ENCODE results near the gene SGMS1. TPM values are rescaled to one million over a fixed set of nuclear protein-coding genes. Genes with fewer than 3 reads are reported as not detected.

The SGMS1 gene
- total and polyA plus RNA-seq, 7 donors = 3.5 to 81.3 (median 55.7) TPM

DNA sequence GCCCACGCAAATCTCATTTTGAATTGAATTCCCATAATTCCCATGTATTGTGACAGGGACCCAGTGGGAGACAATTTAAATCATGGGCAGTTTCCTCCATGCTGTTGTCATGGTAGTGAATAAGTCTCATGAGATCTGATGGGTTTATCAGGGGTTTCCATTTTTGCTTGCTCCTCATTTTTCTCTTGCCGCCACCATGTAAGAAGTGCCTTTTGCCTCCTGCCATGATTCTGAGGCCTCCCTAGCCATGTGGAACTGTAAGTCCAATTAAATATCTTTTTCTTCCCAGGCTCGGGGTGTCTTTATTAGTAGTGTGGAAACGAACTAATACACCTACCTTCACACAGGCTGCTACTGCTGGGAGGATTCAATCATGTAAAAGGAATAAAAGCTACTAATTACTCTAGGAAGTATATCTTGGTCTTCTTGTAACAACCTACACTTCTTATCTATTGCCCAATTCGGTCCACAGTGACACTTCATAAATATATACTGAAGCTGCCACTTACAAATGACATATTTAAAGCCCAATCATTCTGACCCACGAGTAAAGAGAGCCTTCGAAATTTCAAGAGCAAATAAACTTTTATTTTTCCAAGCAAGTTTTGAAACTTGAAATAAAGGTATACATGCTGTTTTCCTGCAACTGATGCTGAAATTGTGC, 272.1 kb downstream of the SGMS1 start:
- TF ChIP-seq POLR2A (IDR thresholded peaks at IDR 0.05) (no peak), EP300 (IDR thresholded peaks at IDR 0.05) (no peak), POLR2AphosphoS5 (IDR thresholded peaks at IDR 0.05) (no peak)
- TF ChIP-seq, protein P1, sequence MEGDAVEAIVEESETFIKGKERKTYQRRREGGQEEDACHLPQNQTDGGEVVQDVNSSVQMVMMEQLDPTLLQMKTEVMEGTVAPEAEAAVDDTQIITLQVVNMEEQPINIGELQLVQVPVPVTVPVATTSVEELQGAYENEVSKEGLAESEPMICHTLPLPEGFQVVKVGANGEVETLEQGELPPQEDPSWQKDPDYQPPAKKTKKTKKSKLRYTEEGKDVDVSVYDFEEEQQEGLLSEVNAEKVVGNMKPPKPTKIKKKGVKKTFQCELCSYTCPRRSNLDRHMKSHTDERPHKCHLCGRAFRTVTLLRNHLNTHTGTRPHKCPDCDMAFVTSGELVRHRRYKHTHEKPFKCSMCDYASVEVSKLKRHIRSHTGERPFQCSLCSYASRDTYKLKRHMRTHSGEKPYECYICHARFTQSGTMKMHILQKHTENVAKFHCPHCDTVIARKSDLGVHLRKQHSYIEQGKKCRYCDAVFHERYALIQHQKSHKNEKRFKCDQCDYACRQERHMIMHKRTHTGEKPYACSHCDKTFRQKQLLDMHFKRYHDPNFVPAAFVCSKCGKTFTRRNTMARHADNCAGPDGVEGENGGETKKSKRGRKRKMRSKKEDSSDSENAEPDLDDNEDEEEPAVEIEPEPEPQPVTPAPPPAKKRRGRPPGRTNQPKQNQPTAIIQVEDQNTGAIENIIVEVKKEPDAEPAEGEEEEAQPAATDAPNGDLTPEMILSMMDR (IDR thresholded peaks at IDR 0.05) = no peak

DNA sequence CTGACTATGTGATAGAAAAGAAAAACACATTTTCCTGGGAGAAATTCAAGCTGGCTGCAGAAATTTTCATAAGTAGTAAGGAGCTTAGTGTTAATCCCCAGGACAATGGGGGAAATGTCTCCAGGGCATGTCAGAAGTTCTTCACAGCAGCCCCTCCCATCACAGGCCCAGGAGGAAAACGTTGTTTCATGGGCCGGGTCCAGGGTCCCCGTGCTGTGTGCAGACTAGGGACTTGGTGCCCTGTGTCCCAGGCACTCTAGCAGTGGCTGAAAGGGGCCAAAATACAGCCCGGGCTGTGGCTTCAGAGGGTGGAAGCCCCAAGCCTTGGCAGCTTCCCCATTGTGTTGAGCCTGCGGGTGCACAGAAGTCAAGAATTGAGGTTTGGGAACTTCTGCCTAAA, 273.4 kb downstream of the SGMS1 start:
- 96 to 98% methylated on average over 5 of the region's 5 CpGs for WGBS, 2 donors

More for the DNA sequence above, 272.1 kb downstream of the SGMS1 start:
- H3K9me3 ChIP-seq = peaks cover 0 to 8% (median 0%) of the 10 kb centered on the region in 4 donors
- H3K27me3 ChIP-seq = no peaks in the 10 kb centered on the region
- no peak overlapping the region for H3K4me3 ChIP-seq
- DNase-seq = no peak
- 95% methylated on average over 7 of the region's 7 CpGs for WGBS, 2 donors
- intact Hi-C loops (cut with DNase I) = no loop called here
- H3K36me3 ChIP-seq = no peaks in the 10 kb centered on the region
- peaks cover 0 to 12% (median 3%) of the 10 kb centered on the region in 4 donors for H3K4me1 ChIP-seq
- no peak overlapping the region for H3K27ac ChIP-seq

GRCh38 chr10:50349554-50349953, 274.2 kb downstream of the SGMS1 start:
- TF ChIP-seq EP300 (IDR thresholded peaks at IDR 0.05) (no peak), POLR2AphosphoS5 (IDR thresholded peaks at IDR 0.05) (no peak), POLR2A (IDR thresholded peaks at IDR 0.05) (no peak)
- TF ChIP-seq, protein P1 (IDR thresholded peaks at IDR 0.05) = no peak
- no peaks in the 10 kb centered on the region for H3K36me3 ChIP-seq
- H3K9me3 ChIP-seq = peaks cover 0 to 5% (median 0%) of the 10 kb centered on the region in 4 donors
- WGBS, 2 donors = 98 to 99% methylated on average over 1 of the region's 1 CpG
- peaks cover 0 to 12% (median 3%) of the 10 kb centered on the region in 4 donors for H3K4me1 ChIP-seq
- DNase-seq = no peak
- H3K27ac ChIP-seq = no peak overlapping the region
- H3K27me3 ChIP-seq = no peaks in the 10 kb centered on the region
- intact Hi-C loops (cut with DNase I) = no loop called here
- H3K4me3 ChIP-seq = no peak overlapping the region

More for the DNA sequence above, 273.4 kb downstream of the SGMS1 start:
- no peak overlapping the region for H3K27ac ChIP-seq
- no peaks in the 10 kb centered on the region for H3K27me3 ChIP-seq
- H3K36me3 ChIP-seq = no peaks in the 10 kb centered on the region
- no peak for DNase-seq
- intact Hi-C loops (cut with DNase I) = no loop called here
- peaks cover 0 to 5% (median 0%) of the 10 kb centered on the region in 4 donors for H3K9me3 ChIP-seq
- no peak for TF ChIP-seq POLR2A (IDR thresholded peaks at IDR 0.05)
- TF ChIP-seq EP300 (IDR thresholded peaks at IDR 0.05) = no peak
- TF ChIP-seq POLR2AphosphoS5 (IDR thresholded peaks at IDR 0.05) = no peak
- TF ChIP-seq, protein P1 (IDR thresholded peaks at IDR 0.05) = no peak
- H3K4me3 ChIP-seq = no peak overlapping the region
- peaks cover 0 to 12% (median 3%) of the 10 kb centered on the region in 4 donors for H3K4me1 ChIP-seq

GRCh38 chr10:50347394-50347802, 276.4 kb downstream of the SGMS1 start:
- Histone ChIP-seq H3K27me3 (no peaks in the 10 kb centered on the region), H3K9me3 (peaks cover 0 to 5% (median 0%) of the 10 kb centered on the region in 4 donors), H3K4me1 (peaks cover 0 to 12% (median 3%) of the 10 kb centered on the region in 4 donors), H3K4me3 (no peak overlapping the region), H3K36me3 (peaks cover 0 to 18% (median 2%) of the 10 kb centered on the region in 4 donors), H3K27ac (no peak overlapping the region)
- no peak for DNase-seq
- 69 to 70% methylated on average over 1 of the region's 1 CpG for whole genome bisulfite sequencing, 2 donors
- intact Hi-C loops (cut with DNase I) = no loop called here
- TF ChIP-seq, protein P1 (IDR thresholded peaks at IDR 0.05) = no peak
- TF ChIP-seq POLR2AphosphoS5 (IDR thresholded peaks at IDR 0.05) (no peak), EP300 (IDR thresholded peaks at IDR 0.05) (no peak), POLR2A (IDR thresholded peaks at IDR 0.05) (no peak)
